GM15510 (cell line): ENCODE measurements around the gene PACSIN3.

Source experiments
- POLR2A ChIP-seq: IDR thresholded peaks from 3 replicates; pipeline ENCODE4 v1.6.1; 2011; ENCODE audit warnings: borderline replicate concordance; ENCODE audit not compliant: insufficient read length; ENCODE audit errors: extremely low read depth

The PACSIN3 gene

DNA sequence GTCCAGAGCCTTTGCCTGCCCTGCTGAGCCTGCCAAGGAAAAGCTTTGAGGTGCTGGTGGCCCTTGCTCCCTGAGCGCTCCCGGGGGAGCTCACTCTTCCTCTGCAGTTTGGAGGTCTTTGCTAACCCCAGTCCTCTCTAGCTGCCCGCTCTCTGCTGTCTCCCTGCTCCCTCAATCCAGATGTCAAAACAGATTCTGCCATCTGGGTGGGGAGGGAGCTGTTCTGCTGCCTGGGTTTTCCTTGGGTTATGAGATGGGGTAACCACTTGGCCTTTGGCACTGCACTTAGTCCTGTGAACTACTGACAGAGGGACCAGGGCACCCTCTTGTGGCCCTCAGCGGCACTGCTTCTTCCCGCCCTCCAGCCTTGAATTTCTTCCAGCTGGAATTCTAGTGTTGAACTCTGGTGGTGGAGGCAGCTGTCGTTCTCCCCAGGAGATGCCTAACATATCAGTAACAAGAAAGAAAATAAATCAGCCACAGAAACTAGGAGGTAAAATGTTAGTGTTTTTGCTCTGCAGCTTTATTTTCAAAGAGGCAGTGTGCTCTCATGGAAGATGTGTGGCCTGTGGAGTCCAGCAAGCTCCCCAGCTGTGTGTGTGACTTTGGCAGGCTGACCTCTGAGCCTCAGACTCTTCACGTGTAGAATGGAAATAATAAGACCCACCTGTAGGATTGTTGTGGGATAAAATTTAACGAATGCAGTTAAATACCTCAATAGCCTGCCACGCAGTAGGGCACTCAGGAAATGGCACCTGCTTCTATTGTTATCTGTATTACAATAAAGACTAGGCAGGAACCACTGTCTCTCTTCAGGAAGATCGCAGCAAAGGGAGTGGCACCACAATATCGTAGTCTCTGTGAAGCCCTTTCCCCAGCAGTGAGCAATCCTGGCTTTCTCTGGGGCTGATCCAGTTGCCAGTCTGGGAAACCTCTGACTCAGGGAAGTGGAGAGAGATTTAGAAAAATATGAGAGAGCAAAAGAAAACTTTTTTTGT lies 33.0 kb downstream of the PACSIN3 start:
- TF ChIP-seq POLR2A = no peak

DNA sequence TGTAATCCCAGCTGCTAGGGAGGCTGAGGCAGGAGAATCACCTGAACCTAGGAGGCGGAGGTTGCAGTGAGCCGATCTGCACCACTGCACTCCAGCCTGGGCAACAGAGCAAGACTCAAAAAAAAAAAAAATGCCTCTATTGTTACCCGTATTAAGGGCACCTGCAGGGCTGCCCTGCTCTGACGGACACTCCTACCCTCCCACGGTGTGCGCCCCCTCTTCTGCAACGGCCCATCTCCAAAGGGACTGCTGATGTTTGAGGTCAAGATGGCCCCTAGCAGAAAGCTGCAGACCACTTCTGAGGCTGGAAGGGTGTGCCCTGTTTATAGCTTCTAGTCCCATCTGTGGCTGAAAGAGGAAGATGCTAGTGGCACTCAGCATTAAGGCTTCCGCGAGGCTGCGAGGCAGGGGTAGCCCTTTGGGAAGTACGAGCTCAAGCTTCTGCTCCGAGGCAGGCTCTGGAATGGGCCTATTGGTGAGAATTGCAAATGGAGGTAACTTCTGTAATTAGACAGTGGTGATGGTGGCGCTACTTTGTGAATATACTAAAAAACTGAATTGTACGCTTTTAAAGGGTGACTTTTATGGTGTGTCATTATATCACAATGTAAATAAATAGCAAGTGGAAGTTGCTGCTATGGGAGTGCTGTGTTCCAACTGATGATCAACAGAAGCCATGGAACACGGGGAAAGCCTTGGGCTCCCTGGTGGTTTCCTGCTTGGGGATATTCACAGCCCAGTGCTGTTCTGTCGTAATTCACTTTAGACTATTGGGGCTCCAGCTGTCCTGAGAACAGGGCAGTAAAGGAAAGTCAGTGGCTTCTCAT lies 33.9 kb downstream of the PACSIN3 start:
- no peak for TF ChIP-seq POLR2A

DNA sequence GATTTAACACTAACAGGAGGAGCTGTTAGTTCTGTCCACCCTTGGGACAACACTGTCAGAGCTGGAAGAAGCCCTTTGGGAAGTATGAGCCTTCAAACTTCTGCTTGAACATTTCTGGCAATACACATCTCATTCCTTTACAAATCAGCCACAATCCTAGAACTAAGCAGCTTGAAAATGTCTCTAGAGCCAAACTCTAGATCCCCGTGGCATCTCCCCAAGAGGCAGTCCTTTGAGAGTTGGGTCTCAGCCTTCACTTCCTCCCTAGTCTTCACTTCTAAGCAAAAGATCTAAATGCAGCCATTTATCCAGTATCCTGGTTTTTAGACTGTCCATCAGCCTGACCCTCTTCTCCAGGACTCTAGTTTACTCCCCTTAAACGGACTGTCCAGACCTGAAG lies 36.5 kb downstream of the PACSIN3 start:
- TF ChIP-seq POLR2A = no peak

DNA sequence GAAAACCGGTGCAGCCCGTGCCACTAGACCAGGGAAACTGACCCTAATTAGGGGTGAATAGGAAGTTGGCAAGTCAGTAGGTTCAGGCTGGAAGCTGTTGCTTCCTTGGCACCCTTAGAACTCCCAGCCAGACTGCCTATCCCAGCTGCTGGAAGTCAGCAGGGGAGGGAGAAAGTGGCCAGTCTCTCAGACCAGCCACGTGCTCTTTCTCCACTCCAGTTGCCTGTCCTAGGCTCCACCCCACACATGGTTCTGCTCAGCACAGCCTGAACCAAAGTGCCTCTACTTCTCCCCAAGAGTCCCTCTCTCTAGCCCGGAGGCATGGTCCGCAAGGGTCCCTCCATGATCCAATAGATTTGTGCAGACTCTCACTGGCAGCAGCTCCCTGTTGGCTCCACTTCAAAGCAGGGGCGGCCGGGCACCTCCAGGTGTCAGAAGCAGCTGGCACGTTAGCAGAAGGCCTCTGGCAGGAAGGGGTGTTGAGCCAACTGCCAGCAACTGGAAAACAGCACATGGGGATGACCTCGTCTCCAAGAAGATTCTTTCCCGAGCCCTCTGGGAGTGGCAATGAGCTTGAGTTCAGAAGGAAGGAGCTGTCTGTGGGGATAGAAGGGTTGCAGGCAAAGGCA lies 37.2 kb downstream of the PACSIN3 start:
- no peak for TF ChIP-seq POLR2A

DNA sequence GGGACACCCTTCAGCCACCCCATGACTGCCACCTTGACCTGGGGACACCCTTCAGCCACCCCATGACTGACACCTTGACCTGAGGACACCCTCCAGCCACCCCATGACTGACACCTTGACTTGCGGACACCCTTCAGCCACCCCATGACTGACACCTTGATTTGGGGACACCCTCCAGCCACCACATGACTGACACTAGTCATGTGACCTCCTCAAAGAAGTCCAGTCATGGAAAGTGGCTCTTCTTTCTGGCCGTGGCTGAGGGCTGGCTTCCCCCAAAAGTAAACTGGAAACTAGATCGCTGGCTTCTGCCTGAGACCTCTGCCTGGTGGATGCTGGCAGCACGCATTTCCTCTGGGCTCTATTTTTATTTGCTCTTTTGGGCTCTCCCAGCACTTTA lies 38.0 kb downstream of the PACSIN3 start:
- TF ChIP-seq POLR2A = no peak

DNA sequence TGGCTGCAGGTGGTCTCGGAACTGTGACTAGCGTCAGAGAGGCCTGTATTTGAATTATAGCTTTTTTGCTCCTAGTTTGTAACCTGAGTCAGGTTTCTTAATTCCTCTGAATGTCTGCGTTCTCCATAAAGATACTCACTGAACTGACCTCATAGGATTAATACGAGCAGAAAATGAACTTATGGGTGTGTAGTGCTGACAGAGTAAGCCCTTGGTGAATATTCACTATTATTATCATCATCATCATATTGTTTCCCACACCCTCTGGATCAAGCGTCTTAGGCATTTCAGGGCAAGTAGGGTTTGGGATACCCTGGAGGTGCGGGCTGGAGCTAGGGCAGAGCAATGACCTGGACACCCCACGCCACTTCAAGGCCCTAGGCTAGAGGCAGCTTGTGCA lies 38.6 kb downstream of the PACSIN3 start:
- TF ChIP-seq POLR2A = no peak

DNA sequence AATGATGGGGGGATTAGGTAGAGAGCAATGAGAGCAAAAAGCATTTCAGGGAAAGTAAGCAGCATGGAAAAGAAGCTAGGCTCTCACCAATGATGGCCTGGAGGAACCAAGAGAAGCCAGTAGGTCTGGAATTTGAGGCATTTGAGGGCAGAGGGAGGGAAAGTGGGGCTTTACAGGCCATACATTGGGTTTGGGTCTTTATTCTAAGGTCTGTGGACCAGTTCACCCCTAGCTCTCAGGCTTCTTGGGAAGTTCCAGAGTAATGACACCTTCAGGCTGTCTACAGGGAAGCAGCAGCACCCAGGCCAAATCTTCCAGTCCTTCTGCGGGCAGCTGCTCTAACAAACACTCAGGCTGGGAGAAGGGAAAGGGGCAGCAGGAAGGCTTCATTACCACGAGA lies 39.0 kb downstream of the PACSIN3 start:
- TF ChIP-seq POLR2A = no peak

DNA sequence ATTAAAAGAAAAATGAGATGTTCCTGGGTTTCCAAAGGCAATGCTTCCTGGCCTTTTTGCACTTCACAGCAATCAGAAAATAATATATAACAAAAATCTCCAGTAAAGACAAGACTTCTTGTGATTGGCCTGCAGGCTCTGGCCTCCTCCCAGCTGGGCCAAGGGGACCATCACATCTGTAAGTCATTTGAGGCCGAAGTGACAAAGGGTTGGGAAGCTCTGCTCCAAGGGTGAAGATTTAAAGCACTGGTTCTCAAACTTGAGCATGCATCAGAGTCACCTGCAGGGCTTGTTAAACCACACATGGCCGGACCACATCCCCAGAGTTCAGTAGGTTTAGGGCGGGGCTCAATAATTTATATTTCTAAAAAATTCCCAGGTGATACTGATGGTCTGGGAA lies 41.7 kb downstream of the PACSIN3 start:
- TF ChIP-seq POLR2A = no peak

DNA sequence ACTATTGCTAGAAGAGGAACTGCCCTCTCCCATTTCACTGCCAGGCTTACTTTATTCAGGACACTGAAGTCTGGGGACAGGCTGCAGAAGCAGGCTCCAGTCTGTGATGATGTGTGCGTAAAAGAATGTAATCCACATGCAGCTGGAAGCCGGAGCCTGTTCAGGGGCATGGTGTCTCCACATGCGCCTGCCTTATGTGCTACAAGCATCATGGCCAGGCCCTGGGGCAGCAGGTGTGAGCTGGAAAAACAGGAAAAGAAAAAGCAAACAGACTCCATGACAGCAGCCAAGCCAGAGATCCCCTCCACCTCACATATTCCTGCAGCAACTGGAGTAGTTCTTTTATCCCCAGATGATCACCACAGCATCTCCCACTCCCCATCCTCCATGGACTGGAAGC lies 42.9 kb downstream of the PACSIN3 start:
- TF ChIP-seq POLR2A = no peak

DNA sequence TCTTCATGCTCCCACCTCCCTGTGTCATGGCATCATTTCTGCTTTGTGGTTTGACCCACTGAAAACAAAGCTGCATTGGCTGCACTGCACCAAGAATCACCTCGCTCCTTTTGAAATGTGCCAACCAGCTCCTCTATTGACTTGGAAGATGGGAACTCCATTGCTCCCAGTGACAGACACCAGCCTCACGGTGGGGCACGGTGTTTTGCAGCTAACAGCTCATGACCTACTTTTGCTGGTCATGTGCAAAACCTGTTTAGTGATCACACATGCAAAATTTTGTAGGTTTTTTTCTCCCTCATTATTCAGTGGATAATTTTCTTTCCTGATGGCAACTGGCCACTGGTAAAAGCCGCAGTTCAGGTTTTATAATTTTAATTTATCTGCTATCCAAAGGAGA lies 46.4 kb downstream of the PACSIN3 start:
- no peak for TF ChIP-seq POLR2A

DNA sequence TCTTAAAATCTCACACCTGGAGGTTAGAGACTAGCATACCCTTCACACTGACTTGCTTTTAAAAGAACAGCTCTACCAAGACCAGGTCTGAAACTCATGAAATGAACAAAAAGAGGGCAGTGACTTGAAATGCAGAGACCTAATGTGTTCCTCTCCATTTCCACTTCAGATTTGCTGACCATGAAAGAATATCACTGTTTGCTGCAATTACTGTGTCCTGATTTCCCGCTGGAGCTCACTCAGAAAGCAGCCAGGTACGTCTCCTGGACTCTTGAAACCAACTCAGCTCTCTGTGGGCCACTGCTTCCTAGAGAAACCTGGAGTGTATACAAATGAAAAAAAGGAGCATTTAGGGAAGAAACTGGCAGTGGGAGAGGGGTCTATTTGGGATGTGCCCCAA lies 48.8 kb downstream of the PACSIN3 start:
- TF ChIP-seq POLR2A = no peak

DNA sequence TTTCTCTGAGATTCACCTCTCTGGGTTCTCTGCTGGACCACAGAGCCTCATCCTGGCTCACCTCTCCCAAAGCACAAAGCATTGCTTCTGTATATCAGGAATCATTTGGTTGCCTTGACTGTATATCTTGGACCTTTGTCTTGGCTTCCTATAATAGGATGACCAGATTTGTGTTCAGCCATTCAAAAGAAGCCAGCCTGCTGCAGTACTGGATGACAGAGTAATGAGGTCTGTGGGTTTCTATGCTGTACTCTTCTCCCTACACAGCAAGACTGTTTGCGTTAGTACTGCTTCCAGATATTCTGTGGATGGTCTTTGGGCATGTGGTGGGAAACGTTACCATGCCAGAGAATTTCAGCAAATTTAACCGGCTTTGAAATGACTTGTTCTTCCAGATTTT lies 49.3 kb downstream of the PACSIN3 start:
- TF ChIP-seq POLR2A = no peak

DNA sequence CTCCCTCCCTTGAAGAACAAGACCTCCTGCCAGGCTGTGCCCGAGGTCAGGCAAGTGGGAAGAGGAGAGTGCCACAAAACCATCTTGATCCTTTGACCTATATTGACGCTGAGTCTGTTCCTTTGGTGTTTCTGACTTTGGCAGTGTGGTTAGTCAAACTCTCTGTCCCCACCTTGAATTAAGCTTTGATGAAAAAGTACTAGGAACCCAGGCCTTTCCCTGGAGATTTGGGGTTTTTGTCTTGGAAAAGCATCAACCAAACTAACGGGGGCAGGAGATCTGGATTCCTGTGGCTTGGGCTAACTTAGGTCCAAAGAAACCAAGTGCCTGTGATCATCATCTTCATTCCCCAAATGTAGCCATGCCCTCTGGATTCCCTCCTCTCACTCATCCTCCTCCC lies 49.9 kb downstream of the PACSIN3 start:
- TF ChIP-seq POLR2A = no peak

DNA sequence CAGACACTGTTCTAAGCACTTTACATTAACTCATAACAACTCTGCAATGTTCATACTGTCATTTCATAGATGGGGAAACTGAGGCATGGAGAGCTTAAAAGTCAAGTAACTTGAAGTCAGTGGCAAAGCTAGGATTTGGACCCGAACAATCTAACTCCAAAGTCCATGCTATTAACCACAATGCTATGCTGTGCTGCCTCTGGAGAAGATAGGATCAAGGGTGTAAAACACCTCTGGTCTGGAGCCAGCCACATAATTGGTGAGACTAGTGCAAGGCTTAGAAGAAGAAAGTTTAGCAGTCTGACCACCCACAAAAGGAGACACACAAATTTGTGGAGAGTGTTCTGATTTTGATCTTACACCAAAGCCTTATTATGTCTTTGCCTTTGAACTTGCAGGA lies 53.3 kb downstream of the PACSIN3 start:
- no peak for TF ChIP-seq POLR2A

DNA sequence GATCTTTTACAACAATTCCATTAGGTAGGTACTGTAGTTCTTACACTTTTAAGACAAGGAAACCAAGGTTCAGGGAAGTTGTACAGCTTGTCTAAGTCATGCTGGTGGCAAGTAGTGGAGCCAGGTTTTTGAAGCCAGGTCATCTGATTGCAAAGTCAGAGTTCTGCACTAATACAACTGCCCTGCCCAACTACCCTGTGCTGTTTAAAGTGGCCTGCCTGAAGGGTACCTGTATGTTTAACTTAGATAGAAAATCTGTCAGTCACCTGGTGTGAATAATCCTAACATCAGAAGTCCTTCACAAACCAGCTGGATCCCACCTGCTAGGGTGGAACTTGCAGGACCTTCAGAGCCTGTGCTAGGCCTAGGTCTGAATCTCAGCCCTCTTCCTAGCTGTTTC lies 53.7 kb downstream of the PACSIN3 start:
- TF ChIP-seq POLR2A = no peak
